Fibroblast of the aortic adventitia (primary cell): ENCODE data around the gene VEGFA. TPM values are rescaled to one million over a fixed set of nuclear protein-coding genes. Genes with fewer than 3 reads are reported as not detected.

Experiments
- DNase-seq: peaks from one replicate; pipeline ENCODE4 v3.0.0-alpha.2; 2010; ENCODE audit warnings: low read depth
- H3K4me3 ChIP-seq: 2 replicates; pipeline ENCODE4 v1.5.1; 2011; ENCODE audit warnings: low read depth, mild to moderate bottlenecking, control low read depth, low read length, moderate library complexity
- CTCF ChIP-seq: IDR thresholded peaks from 2 replicates; pipeline ENCODE4 v1.5.1; 2011; ENCODE audit warnings: mild to moderate bottlenecking, low read length, control low read depth, inconsistent platforms; ENCODE audit not compliant: insufficient read depth
- total RNA-seq: library from RNA; depleted of rRNA; stranded (reverse); fragments of >200 nt; gene quantifications from 2 replicates; pipeline ENCODE4 v1.2.3, GENCODE V29; 2012; ENCODE audit warnings: low replicate concordance

Gene VEGFA
- total RNA-seq, 1 donor: 98.9 TPM

GRCh38 chr6:43780941-43781928 is 11.2 kb downstream of the VEGFA start:
- TF ChIP-seq CTCF: no peak
- DNase-seq: no peak
- H3K4me3 ChIP-seq: no peak overlapping the region

DNA sequence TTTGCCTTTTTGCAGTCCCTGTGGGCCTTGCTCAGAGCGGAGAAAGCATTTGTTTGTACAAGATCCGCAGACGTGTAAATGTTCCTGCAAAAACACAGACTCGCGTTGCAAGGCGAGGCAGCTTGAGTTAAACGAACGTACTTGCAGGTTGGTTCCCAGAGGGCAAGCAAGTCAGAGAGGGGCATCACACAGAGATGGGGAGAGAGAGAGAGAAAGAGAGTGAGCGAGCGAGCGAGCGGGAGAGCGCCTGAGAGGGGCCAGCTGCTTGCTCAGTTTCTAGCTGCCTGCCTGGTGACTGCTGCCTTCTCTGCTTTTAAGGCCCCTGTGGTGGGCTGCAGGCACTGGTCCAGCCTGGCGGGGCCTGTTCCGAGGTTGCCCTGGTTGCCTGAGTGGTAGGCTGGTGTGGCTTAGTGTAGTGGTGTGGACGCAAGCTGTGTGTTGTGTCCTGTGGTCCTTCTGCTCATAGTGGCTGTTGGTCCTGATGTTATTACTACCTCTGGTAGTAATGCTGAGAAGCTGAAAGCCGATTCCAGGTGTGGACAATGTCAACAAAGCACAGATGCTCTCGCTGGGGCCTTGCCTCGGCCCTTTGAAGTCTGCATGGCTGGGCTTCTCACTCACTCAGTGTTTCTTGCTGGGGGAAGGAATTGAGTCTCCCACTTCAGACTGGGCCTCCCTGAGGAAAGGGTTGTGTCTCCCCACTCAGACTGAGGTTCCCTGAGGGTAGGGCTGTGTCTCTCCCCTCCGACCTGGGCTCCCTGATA is 12.1 kb downstream of the VEGFA start:
- H3K4me3 ChIP-seq: no peak overlapping the region
- no peak for DNase-seq
- TF ChIP-seq CTCF: no peak

- no peak for DNase-seq
- TF ChIP-seq CTCF: no peak
- H3K4me3 ChIP-seq: no peak overlapping the region
Observed at GRCh38 chr6:43782764-43783513, 12.9 kb downstream of the VEGFA start.

GRCh38 chr6:43784049-43784855 is 14.2 kb downstream of the VEGFA start:
- no peak for DNase-seq

GRCh38 chr6:43785220-43785752 is 15.3 kb downstream of the VEGFA start:
- H3K4me3 ChIP-seq: no peak overlapping the region
- no peak for DNase-seq
- TF ChIP-seq CTCF: no peak

More at GRCh38 chr6:43784049-43784855, 14.2 kb downstream of the VEGFA start:
- no peak for TF ChIP-seq CTCF
- no peak overlapping the region for H3K4me3 ChIP-seq

DNA sequence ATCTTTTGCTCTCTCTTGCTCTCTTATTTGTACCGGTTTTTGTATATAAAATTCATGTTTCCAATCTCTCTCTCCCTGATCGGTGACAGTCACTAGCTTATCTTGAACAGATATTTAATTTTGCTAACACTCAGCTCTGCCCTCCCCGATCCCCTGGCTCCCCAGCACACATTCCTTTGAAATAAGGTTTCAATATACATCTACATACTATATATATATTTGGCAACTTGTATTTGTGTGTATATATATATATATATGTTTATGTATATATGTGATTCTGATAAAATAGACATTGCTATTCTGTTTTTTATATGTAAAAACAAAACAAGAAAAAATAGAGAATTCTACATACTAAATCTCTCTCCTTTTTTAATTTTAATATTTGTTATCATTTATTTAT is 15.9 kb downstream of the VEGFA start:
- DNase-seq: no peak
- no peak for TF ChIP-seq CTCF

More for the DNA sequence above, 15.9 kb downstream of the VEGFA start:
- no peak overlapping the region for H3K4me3 ChIP-seq
